DLD1 (cell line): Measurements from ENCODE around the gene RERE.
"Not testable (repeated sequence)": the region's sequence is repeated elsewhere in the genome, so short reads cannot be mapped to it uniquely, and the experiment has no call there.

Experiments
- in situ Hi-C: cut with HindIII; loops from 2 replicates; pipeline ENCODE4 v1.10.0; 2017; ENCODE audit warnings: low sequenced_read_pairs

Gene RERE

DNA sequence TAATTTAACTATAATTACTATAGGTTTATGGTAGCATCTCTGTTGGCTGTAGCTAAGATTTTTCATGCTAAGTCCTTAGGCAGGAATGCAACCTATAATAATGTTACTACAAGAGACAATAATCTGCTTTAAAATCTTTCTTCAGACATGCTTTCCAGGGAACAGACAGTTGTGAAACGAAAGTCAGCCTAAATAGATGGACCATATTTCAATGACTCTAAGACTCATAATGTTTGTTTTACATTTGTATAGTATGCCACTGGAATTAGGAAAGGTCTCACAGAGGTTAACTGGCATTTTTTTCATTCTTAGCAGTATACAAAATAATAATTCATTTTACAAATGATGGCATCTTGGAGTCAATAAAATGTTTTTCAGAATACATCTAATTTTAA, 8.1 kb downstream of the RERE start:
- in situ Hi-C loops = no loop called here

DNA sequence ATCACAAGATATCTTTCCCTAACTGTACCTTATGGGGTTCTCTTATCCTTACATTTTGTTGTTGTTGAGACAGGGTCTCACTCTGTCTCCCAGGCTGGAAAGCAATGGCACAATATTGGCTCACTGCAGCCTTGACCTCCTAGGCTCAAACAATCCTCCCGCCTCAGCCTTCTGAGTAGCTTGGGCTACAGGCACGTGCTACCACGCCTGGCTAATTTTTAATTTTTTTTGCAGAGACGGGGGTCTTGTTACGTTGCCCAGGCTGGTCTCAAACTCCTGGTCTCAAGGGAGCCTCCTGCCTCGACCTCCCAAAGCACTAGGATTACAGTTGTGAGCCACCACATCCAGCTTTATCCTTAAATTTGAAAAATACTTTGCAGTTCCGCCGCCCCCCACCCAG, 10.4 kb downstream of the RERE start:
- in situ Hi-C loops = no loop called here

DNA sequence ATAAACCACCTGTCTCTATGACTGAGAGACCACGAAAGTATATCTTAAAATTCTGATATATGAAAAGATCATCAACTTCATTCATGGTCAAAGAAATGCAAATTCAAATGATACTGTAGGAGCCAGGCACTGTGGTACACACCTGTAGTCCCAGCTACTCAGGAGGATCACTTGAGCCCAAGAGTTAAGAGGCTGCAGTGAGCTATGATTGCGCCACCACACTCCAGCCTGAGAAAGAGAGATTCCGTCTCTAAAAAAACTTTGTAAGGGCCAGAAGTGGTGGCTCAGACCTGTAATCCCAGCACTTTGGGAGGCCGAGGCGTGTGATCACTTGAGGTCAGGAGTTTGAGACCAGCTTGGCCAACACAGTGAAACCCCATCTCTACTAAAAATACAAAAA, 17.0 kb downstream of the RERE start:
- in situ Hi-C loops = no loop called here

DNA sequence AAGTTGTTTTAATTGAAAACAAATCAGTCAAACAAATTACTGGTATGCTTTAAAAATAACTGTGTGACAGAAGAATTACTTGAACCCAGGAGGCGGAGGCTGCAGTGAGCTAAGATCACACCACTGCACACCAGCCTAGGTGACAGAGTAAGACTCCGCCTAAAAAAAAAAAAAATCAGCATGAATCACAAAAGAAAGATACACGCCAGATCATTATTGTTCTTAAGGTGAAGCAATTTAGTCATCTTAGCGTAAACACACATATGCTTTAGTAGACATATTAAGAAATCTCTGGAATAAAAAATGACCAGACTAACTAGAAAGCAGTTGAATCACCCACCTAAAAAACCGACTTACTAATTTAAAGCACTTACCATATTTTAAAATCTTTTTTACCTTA, 20.2 kb downstream of the RERE start:
- in situ Hi-C loops = no loop called here

DNA sequence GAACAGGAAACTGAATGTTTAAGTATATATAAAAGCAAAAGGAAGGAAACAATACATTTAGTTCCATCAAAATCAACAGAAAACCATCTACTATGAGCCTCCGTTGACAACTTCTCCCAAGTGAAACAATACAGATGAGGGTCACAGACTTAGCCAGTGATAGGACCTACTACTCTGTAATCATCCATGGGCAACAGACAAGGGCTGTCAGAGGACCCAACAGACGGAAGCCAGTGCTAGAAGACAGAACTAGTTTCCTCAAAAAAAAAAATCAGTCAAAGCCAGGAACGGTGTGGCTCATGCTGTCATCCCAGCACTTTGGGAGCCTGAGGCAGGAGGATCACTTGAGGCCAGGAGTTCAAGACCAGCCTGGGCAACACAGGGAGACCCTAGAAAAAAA, 20.6 kb downstream of the RERE start:
- in situ Hi-C loops = no loop called here

DNA sequence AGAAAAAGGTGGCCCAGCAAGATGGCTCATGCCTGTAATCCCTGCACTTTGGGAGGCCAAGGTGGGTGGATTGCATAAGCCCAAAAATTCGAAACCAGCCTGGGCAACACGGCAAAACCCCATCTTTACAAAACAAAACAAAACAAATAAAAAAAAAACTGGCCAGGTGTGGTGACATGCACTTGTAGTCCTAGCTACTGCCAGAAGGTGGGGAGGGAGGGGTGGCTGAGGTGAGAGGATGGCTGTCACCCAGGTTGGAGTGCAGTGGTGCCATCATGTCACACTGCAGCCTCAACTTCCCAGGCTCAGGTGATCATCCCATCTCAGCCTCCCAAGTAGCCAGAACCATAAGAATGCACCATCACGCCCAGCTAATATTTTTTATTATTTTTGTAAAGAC, 22.8 kb downstream of the RERE start:
- in situ Hi-C loops = no loop called here

DNA sequence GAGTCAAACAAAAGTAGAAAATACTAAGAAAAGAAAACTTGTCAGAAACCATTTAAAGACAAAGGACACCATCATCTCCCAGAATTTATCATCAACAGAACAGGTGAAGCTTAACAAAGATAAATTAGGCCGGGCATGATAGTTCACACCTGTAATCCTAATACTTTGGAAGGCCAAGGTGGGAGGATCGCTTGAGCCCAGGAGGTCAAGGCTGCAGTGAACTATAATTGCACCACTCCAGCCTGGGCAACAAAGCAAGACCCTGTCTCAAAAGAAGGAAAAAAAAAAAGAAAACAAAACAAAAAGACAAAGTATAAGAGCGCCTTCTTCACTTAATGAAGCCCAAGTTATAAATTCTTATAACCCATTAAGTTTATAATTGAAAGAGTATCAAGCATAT, 25.6 kb downstream of the RERE start:
- in situ Hi-C loops = no loop called here

DNA sequence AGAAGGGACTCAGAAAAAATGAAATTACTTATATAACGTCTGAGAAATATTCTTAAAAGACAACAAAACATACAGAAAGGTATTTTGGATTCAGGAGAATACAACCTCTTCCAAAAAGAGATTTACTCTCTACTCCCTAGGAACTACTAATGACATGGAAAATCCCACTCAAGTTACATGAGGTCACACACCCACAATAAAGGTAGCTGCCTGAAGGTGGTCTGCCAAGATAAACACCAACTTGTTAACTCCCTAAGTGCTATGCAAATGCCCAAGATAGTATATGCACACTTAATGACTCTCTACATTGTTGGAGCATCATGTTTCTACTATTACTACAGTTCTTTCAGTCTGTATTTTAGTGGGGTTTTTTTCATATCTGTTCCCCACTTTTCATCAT, 26.5 kb downstream of the RERE start:
- in situ Hi-C loops = no loop called here

DNA sequence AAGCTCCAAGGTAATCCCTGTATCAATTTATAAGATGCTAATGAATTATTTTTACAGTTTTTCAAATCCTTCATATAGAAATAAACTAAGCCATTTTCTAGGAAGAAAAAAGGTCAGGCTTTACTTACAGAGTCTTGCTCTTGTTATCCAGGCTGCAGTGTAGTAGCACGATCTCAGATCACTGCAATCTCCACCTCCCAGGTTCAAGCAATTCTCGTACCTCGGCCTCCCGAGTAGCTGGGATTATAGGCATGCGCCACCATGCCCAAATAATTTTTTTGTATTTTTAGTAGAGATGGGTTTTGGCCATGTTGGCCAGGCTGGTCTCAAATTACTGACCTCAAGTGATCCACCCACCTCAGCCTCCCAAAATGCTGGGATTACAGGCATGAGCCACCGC, 27.0 kb downstream of the RERE start:
- in situ Hi-C loops = no loop called here

DNA sequence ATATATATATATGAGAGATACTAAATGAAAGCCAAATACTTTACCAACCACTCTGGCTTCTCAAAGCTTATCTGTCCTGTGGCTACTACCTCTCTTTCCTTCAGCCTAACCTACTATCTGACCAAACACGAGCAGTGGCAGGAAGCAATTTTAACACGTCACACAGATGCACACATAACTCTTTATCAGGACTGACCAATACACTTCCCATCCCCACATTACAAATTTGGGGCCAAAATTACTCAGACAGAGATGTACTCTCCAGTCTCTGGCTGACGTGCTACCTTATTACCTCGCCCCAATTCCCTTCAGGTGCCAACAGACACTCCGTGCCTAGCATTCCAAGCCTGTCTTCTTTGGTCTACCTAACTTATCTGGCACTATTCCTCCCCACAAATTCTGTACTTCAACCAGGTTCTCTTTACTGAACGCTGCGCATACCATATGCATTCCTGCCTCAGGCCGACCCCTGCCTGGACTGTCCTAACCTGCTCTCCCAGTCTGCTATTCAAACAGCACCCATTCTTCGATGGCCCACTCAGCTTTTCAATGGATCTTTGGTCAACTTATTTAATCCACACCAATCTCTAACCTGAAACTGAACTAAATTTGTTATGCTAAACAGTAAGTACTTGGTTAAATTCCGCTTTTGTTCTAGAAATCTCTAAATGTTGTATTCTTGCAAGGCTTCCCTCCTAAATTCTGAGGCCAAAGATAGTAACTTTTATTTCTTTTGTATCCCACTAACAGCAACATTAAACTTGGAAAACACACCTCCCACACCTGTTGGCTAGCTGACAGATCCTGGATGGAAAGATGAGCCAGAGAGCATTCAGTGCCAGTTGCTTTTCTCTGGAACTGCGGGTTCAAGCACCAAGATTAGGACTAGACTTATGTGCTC, 27.9 kb downstream of the RERE start:
- in situ Hi-C loops = no loop called here

DNA sequence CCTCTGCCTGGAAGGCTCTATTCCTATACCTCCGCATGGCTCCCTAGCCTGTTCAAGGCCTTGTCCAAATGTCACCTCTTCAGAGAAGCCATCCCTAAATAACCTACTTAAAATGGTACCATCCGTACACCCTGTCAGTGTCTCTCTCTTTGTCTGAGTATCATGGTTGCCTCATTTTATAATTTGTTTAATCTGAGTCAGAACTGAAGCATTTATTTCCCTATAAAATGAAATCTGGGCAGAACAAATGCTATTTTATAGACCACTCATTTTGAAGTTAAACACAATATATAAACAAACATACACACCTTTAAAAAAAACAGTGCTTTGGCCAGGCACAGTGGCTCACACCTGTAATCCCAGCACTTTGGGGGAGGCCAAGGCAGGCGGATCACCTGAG, 30.2 kb downstream of the RERE start:
- in situ Hi-C loops = no loop called here

DNA sequence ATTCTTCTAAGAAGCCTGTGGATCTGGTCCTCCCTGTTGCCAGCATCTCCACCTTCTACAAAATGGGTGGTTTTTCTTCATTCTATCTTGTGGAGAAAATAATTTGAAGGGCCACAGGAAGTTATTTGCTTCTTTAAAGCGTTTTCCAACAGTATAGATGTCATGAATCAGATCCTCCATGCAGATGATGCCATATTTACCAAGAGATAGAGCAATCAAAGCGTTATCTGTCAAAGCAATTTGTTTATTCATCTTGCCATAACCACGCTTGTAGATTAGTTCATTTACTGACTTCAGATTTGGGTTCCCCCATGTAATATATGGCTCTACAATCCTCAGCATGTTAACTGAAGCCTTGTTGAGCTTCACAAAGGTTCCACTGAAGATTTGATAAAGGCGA, 31.2 kb downstream of the RERE start:
- in situ Hi-C loops = not testable (repeated sequence)

DNA sequence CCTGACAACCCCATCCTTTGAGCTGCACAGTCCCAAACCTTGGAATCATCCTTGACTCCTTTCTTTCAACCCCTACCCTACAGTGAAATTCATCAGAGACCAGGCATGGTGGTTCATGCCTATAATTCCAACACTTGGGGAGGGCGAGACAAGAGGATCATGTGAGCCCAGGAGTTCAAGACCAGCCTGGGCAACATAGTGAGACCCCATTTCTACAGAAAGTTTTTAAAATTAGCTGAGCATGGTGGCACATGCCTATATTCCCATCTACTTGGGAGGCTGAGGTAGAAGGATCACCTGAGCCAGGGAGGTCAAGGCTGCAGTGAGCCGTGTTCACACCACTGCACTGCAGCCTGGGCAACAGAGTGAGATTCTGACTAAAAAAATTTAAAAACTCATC, 34.5 kb downstream of the RERE start:
- in situ Hi-C loops = no loop called here

DNA sequence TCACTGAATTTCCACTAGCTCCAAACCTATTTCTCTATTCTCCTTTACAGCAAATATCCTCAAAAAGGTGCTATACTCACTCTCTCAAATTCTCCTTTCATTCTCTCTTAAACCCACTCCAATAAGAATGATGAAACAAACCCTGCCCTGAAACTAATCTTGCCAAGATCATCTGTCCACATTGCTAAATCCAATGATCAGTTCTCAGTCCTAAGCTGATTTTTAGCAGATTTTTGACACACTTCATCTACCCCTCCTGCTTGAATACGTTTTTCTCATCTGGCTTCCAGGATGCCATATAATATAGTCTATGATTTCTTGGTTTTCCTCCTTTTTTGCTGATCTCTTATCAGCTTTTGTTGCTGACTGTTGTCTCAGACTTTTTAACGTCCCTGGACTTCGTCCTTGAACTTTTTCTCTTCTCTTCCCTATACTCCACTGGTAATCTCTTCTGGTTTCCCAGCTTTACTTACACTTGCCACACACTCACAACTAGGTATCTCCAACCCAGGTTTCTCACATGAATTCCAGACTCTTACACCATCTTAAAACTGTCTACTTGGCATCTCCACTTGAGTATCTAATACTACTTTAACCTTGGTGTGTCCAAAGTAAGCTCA, 35.3 kb downstream of the RERE start:
- in situ Hi-C loops = no loop called here

DNA sequence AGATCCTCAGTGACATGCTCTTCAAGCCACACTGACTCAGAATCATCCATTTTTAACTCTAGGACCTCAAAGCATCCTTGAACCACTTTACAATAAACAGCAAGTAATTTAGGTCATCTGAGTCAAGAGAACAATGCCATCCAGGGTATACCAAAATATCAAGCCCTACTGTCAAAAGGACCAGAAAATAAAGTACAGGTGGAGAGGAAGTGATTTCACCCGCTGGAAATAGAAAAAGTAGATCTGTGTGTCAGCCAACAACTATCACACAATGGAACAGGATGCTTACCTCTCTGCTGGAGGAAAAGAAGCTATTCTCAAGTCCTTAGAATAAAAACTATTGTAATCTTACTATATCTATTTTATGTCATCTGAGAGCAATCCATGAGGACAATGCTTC, 37.0 kb downstream of the RERE start:
- in situ Hi-C loops = no loop called here

DNA sequence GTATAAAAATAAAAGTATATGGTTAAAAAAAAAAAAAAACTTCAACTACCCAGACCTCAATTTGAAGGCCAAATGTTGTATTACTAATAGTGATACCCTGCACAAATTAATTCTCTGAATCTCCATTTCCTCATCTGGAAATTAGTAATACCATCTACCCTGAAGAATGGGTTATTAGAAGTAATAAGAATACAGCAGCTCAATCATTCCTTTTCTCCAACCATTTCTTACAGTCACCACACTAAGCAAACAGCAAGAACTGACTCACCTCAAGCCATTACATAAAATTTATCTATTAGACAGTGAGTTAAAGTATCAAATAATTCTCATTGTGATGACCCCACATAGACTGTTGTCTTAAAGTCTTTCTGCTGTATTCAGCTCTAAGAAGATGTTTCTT, 39.6 kb downstream of the RERE start:
- in situ Hi-C loops = no loop called here

DNA sequence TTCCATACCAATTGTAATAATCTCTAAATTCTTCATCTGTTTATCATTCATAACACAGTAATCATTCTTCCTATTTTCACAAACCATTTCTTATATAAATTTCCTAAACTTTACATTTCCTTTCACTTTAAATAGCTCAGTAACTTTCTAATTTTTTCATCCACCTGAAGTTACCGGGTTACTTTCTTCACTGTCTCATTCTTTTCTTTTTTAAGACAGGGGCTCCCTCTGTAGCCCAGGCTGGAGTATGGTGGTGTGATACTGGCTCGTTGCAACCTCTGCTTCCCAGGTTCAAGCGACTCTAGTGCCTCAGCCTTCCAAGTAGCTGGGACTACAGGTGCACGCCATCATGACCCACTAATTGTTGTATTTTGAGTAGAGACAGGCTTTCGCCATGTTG, 41.3 kb downstream of the RERE start:
- in situ Hi-C loops = no loop called here

DNA sequence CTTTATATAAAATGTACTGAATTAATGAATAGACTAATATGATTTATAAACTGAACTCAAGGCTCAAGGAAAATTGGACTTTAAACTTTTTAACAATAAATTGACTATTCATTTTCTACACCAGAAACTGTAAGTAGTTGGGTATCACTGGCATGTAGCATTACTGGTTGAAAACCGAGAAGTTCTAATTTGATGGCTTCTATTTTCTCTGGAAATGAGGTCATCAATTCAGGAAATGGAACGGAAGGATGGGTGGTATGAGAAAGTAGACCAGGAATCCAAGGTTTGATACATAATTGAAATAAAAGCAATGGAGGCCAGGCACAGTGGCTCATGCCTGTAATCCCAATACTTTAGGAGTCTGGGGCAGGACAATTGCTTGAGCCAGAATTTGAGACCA, 50.4 kb downstream of the RERE start:
- in situ Hi-C loops = no loop called here

DNA sequence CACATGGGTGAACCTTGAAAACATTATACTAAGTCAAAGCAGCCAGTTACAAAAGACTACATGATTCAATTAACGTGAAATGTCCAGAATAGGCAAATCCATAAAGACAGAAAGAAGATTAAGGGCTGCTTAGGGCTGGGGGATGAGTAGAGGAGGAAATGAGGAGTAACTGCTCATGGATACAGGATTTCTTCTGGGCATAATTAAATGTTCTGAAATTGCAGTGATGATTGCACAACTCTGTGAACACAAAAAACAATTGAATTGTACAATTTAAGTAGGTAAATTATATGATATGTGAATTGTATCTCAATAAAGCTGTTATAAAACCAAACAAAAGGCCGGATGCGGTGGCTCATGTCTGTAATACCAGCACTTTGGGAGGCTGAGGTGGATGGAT, 52.2 kb downstream of the RERE start:
- in situ Hi-C loops = no loop called here

DNA sequence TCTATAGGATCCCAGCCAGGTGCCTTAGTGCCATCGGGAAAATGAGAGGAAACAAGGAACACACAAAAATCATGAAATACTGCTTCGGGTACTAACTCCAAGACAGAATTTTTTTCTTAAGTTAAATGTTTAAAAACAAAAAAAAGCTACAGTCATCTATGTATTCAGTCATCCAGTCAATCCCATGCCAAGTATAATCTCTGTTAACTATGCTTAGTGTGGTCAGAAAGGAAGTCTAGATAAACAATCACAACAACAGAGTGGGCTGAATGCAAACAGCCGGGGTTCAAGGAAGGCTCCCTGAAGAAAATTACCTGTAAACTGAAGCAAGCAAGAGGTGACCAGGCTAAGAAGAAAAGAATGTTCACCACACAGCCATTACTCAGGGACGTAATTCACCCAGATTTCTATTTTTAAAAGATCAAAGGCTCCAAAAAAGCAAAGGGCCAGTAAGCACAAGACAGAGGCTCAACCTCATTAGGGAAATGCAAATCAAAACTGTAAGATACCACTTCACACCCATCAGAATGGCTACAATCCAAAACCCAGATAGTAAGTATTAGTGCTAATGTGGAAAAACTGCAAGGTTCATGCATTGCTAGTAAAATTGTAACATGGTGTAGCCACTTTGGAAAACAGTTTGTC, 53.0 kb downstream of the RERE start:
- in situ Hi-C loops = no loop called here

DNA sequence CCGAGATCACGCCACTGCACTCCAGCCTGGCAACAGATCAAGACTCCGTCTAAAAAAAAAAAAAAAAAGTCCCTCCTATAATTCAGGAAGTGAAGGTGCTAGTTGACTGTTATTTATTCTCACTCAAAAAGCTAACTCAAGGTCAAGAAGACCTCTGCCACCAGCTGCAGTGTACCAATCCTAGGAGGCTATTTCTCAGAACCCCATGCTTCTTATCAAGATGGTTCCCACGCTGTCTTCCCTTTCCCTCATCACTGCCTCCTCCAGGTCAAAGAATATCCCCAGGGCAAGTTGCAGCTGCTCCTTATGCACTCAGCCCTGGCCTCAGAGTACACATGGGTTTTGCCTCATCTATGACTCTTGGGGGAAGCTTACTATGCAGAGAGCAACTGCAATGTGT, 53.6 kb downstream of the RERE start:
- in situ Hi-C loops = no loop called here

DNA sequence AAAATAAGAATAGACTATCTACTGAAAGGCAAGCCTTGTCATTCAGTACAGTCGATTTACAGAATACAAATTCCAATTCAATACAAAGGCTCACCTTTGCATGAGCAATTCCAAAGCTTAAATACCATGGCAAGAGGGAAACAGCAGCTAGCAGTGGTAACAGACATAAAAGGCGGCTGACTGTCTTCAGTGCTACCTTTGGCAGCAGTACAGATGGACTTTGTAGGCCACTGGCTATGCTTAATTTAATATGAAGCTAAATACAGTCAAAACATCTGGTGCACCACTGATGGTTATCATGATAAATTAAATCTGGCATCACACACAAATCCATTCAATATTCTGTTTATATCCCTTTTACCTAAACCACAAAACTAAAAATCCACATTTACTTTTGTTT, 62.4 kb downstream of the RERE start:
- in situ Hi-C loops = no loop called here
